Activated CD4-positive, alpha-beta T cell treated with anti-CD3 and anti-CD28 coated beads, Interleukin-2, amount 10 ng/mL, durations not matched to agents 7 days and 5 days (primary cell): Measurements from ENCODE around the gene WNT16. TPM values are rescaled to one million over a fixed set of nuclear protein-coding genes. Genes with fewer than 3 reads are reported as not detected.

Source experiments
- CTCF ChIA-PET: fragments of 350-600 bp; sonication (Branson Sonifier 250); formaldehyde crosslinking; loops from one replicate; lab custom pipeline; 2021; ENCODE audit warnings: antibody characterized with exemption; lab: Charles Lee
- POLR2A ChIA-PET: fragments of 350-600 bp; sonication (Branson Sonifier 250); formaldehyde crosslinking; loops from one replicate; lab custom pipeline; 2021; ENCODE audit warnings: antibody characterized with exemption; lab: Charles Lee
- DNase-seq: peaks from one replicate; pipeline ENCODE4 v3.0.0-alpha.2; 2020
- H3K27ac Mint-ChIP-seq: one replicate; pipeline ENCODE4 v1.8.0; 2021; ENCODE audit warnings: mild to moderate bottlenecking, moderate library complexity, mixed read lengths
- H3K27me3 Mint-ChIP-seq: one replicate; pipeline ENCODE4 v1.8.0; 2021; ENCODE audit warnings: mixed read lengths
- H3K36me3 Mint-ChIP-seq: one replicate; pipeline ENCODE4 v1.8.0; 2021; ENCODE audit warnings: low read depth, mixed read lengths
- H3K4me1 Mint-ChIP-seq: one replicate; pipeline ENCODE4 v1.8.0; 2021; ENCODE audit warnings: mixed read lengths
- H3K4me3 Mint-ChIP-seq: one replicate; pipeline ENCODE4 v1.8.0; 2021; ENCODE audit warnings: mild to moderate bottlenecking, moderate library complexity, mixed read lengths
- H3K9me3 Mint-ChIP-seq: one replicate; pipeline ENCODE4 v1.8.0; 2021; ENCODE audit warnings: mixed read lengths
- total RNA-seq, 2 experiments: library from RNA; stranded (reverse); gene quantifications; one replicate each; pipeline ENCODE4 v1.2.3, GENCODE V29; 2021

The WNT16 gene
- total RNA-seq, 2 experiments from 2014 or later = not detected

DNA sequence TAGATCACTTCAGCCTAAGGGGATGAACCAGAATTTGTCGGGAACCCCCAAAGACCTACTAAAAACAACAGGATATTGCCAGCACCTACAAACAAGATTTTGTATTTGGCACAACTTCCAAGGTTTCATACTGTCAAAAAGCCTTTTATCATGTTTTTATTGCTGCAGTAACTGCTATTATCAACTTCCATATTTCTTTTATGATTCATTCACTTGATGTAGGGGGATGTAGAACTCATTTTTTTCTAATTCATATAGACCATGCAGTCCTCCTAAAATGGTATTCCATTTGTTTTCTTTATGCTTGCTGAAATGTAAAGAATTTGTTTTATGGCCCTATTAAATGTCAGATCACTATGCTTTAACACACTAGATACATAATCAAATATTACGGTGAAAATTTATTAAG is 30.0 kb upstream of the WNT16 start:
- ChIA-PET CTCF (no interaction called here), POLR2A (no interaction called here)
- Mint-ChIP-seq H3K4me3 (no peak overlapping the region), H3K27ac (no peak overlapping the region), H3K27me3 (peaks cover 8% of the 10 kb centered on the region), H3K4me1 (no peaks in the 10 kb centered on the region), H3K9me3 (no peaks in the 10 kb centered on the region), H3K36me3 (no peaks in the 10 kb centered on the region)
- DNase-seq = no peak

GRCh38 chr7:121300685-121301420 is 27.9 kb upstream of the WNT16 start:
- Mint-ChIP-seq H3K4me3 (no peak overlapping the region), H3K4me1 (no peaks in the 10 kb centered on the region), H3K27ac (no peak overlapping the region), H3K27me3 (peaks cover 8% of the 10 kb centered on the region), H3K9me3 (no peaks in the 10 kb centered on the region), H3K36me3 (no peaks in the 10 kb centered on the region)
- POLR2A ChIA-PET = no interaction called here
- CTCF ChIA-PET = interaction anchor here (0.9 kb wide), 1 partner anchor 29 kb away, joined by 3 read pairs; no protein-coding TSS in a partner anchor
- no peak for DNase-seq

- DNase-seq = no peak
- no peaks in the 10 kb centered on the region for H3K9me3 Mint-ChIP-seq
- no peak overlapping the region for H3K4me3 Mint-ChIP-seq
- H3K36me3 Mint-ChIP-seq = no peaks in the 10 kb centered on the region
- ChIA-PET POLR2A (no interaction called here), CTCF (no interaction called here)
- H3K27me3 Mint-ChIP-seq = peaks cover 12% of the 10 kb centered on the region
- no peak overlapping the region for H3K27ac Mint-ChIP-seq
- H3K4me1 Mint-ChIP-seq = no peaks in the 10 kb centered on the region
These were observed 27.2 kb upstream of the WNT16 start for GRCh38 chr7:121301446-121302213.

GRCh38 chr7:121302214-121302745 is 26.5 kb upstream of the WNT16 start:
- ChIA-PET POLR2A (no interaction called here), CTCF (no interaction called here)
- H3K9me3 Mint-ChIP-seq = no peaks in the 10 kb centered on the region

GRCh38 chr7:121303422-121304101 is 25.2 kb upstream of the WNT16 start:
- DNase-seq = no peak
- Mint-ChIP-seq H3K27me3 (peaks cover 14% of the 10 kb centered on the region), H3K9me3 (no peaks in the 10 kb centered on the region), H3K36me3 (no peaks in the 10 kb centered on the region), H3K4me1 (no peaks in the 10 kb centered on the region), H3K4me3 (no peak overlapping the region), H3K27ac (no peak overlapping the region)
- CTCF ChIA-PET = no interaction called here
- POLR2A ChIA-PET = no interaction called here

More at GRCh38 chr7:121302214-121302745, 26.5 kb upstream of the WNT16 start:
- Mint-ChIP-seq H3K27ac (no peak overlapping the region), H3K36me3 (no peaks in the 10 kb centered on the region), H3K4me3 (no peak overlapping the region), H3K4me1 (no peaks in the 10 kb centered on the region), H3K27me3 (peaks cover 12% of the 10 kb centered on the region)
- no peak for DNase-seq

DNA sequence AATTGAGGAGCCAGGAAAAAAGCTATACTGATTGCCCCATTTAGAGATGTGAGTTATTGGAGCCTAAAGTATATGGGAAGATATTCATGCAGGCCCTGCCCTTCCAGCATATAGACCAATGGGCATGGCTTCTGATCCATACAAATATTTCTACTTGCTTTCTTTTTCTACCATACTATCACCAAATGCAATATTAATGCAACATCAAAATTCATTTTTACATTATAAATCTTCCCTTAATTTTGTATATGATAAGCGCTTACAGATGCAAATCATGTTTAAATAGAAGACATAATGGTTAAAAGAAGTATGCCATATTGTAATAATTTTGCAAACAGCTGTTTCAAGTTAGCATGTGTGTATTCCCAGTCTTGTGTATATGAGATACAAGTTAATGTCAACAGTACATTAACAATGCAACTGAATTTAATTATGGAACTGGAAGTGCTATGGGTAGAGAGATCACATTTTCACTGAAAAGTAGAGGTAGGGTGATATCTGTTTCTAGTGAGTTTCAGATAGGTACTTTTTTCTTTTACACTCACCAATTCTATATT is 24.6 kb upstream of the WNT16 start:
- Mint-ChIP-seq H3K36me3 (no peaks in the 10 kb centered on the region), H3K27ac (no peak overlapping the region), H3K27me3 (peaks cover 18% of the 10 kb centered on the region), H3K9me3 (no peaks in the 10 kb centered on the region), H3K4me3 (no peak overlapping the region), H3K4me1 (no peaks in the 10 kb centered on the region)
- POLR2A ChIA-PET = no interaction called here
- no peak for DNase-seq
- CTCF ChIA-PET = no interaction called here

- no peak for DNase-seq
- H3K4me3 Mint-ChIP-seq = no peak overlapping the region
- ChIA-PET CTCF (no interaction called here), POLR2A (no interaction called here)
- no peaks in the 10 kb centered on the region for H3K36me3 Mint-ChIP-seq
- no peaks in the 10 kb centered on the region for H3K4me1 Mint-ChIP-seq
- H3K27me3 Mint-ChIP-seq = peaks cover 18% of the 10 kb centered on the region
- no peak overlapping the region for H3K27ac Mint-ChIP-seq
- H3K9me3 Mint-ChIP-seq = no peaks in the 10 kb centered on the region
These were observed 23.7 kb upstream of the WNT16 start for GRCh38 chr7:121305109-121305508.

DNA sequence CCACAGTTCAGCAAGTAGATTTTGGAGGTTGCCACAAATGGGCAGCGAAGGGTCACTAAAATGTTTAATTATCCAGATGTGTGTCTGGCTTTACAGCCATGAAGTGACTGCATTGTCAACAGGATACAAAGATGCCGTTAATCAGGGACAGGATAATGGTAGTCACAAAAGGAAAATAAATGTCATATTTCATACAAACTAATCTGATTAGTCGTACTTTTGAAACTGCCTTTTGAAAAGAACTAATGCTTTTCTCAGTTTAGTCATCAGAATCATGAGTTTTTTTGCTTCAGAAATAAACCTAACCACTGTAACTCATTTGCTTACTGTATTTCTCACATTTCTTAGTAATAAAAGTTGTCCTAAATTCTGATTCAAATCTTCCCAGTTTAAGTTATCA is 22.2 kb upstream of the WNT16 start:
- POLR2A ChIA-PET = no interaction called here
- CTCF ChIA-PET = no interaction called here
- Mint-ChIP-seq H3K4me3 (no peak overlapping the region), H3K27ac (no peak overlapping the region), H3K4me1 (no peaks in the 10 kb centered on the region), H3K27me3 (peaks cover 17% of the 10 kb centered on the region), H3K36me3 (no peaks in the 10 kb centered on the region), H3K9me3 (no peaks in the 10 kb centered on the region)
- no peak for DNase-seq

- Mint-ChIP-seq H3K4me1 (no peaks in the 10 kb centered on the region), H3K4me3 (no peak overlapping the region), H3K27me3 (peaks cover 17% of the 10 kb centered on the region), H3K27ac (no peak overlapping the region), H3K9me3 (no peaks in the 10 kb centered on the region), H3K36me3 (no peaks in the 10 kb centered on the region)
- CTCF ChIA-PET = no interaction called here
- no peak for DNase-seq
- POLR2A ChIA-PET = no interaction called here
These were observed 21.7 kb upstream of the WNT16 start for GRCh38 chr7:121307021-121307574.

GRCh38 chr7:121313220-121313792 is 15.5 kb upstream of the WNT16 start:
- POLR2A ChIA-PET = no interaction called here
- Mint-ChIP-seq H3K36me3 (no peaks in the 10 kb centered on the region), H3K27ac (no peak overlapping the region), H3K4me3 (no peak overlapping the region), H3K4me1 (no peaks in the 10 kb centered on the region), H3K27me3 (peaks cover 9% of the 10 kb centered on the region), H3K9me3 (no peaks in the 10 kb centered on the region)
- DNase-seq = no peak
- CTCF ChIA-PET = no interaction called here

DNA sequence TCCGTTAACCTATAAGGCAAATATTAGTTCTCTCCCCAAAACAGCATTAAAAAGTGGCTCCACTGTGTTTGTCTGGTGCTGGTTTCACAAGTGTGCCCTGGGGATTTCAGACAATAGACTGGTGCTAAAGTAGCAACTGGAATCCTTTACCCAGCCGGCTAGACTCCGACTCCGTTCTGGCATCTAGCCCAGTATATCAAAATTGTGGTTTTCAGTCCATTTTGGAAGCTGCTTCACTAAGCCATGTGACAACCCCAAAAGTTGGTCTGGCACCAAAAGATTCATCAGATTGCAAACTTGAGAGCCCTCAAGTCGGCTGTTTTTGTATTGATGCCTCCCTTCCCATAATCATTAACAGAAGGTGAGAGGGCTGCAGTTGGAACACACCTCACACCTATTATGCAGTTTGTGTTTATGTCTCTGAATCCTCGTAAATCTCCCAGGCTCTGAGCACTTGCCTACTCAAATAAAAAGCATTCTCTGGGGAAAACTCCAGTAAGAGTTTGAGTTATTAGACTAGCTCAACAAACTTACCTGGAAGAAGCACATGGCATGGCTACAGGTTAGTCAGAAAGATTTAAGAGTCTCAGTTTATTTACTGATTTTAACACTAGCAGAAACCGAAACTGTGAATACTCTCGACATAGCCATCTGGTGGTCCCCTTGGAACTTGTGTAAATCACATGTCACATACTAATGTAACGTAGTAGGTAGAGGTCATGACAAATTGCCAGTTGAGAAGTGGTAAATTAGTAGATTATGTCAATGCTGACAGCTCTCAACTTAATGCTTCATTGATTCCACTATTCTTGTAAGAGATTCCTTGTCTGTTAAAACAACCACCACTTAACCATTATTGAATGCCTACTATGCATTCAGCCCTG is 14.8 kb upstream of the WNT16 start:
- no peaks in the 10 kb centered on the region for H3K4me1 Mint-ChIP-seq
- peaks cover 5% of the 10 kb centered on the region for H3K27me3 Mint-ChIP-seq
- no peaks in the 10 kb centered on the region for H3K9me3 Mint-ChIP-seq
- no peak overlapping the region for H3K4me3 Mint-ChIP-seq
- no peak for DNase-seq
- no peaks in the 10 kb centered on the region for H3K36me3 Mint-ChIP-seq
- no peak overlapping the region for H3K27ac Mint-ChIP-seq
- CTCF ChIA-PET = no interaction called here
- POLR2A ChIA-PET = no interaction called here
